Stimulated activated CD4-positive, alpha-beta T cell treated with anti-CD3 and anti-CD28 coated beads, Interleukin-12 subunit alpha, Interleukin-12 subunit beta, amount 100 ng/mL, for 24 hours (primary cell): ENCODE measurements around the gene SMIM33.
A peak's percentile ranks its signal among the peaks of the same experiment; 100 is the strongest.
"Not testable (repeated sequence)": the region's sequence is repeated elsewhere in the genome, so short reads cannot be mapped to it uniquely, and the experiment has no call there.

Source experiments
- DNase-seq, 2 experiments: peaks; one replicate each; pipeline ENCODE4 v3.0.0-alpha.2; 2020; ENCODE audit warnings: low read depth in 2 of 2

SMIM33 gene

GRCh38 chr5:139457241-139457640 lies 13.6 kb upstream of the SMIM33 start:
- DNase-seq = no peak

GRCh38 chr5:139457653-139458306 lies 13.0 kb upstream of the SMIM33 start:
- DNase-seq = no peak

GRCh38 chr5:139458580-139459407 lies 12.0 kb upstream of the SMIM33 start:
- DNase-seq = peak; percentile 56 to 72

GRCh38 chr5:139459451-139459934 lies 11.3 kb upstream of the SMIM33 start:
- DNase-seq = no peak

GRCh38 chr5:139460455-139460854 lies 10.3 kb upstream of the SMIM33 start:
- DNase-seq = no peak

- no peak for DNase-seq
Observed at GRCh38 chr5:139461176-139461575, 9.6 kb upstream of the SMIM33 start.

GRCh38 chr5:139461698-139462097 lies 9.1 kb upstream of the SMIM33 start:
- DNase-seq = no peak

- DNase-seq = no peak
Observed at GRCh38 chr5:139462586-139463276, 8.1 kb upstream of the SMIM33 start, which contains the start of gene ECSCR. Gene ECSCR (minus strand): TSS chr5:139462743. CDS start chr5:139462670, 73 bp downstream.

GRCh38 chr5:139468421-139468931 lies 2.3 kb upstream of the SMIM33 start:
- no peak for DNase-seq

GRCh38 chr5:139472386-139473030 lies 1.7 kb downstream of the SMIM33 start:
- no peak for DNase-seq

- DNase-seq = no peak
Observed at GRCh38 chr5:139473105-139473504, 2.3 kb downstream of the SMIM33 start.

- DNase-seq = no peak
Observed at GRCh38 chr5:139473565-139473964, 2.8 kb downstream of the SMIM33 start.

GRCh38 chr5:139474890-139475791 lies 4.3 kb downstream of the SMIM33 start:
- DNase-seq = no peak

- no peak for DNase-seq
Observed at GRCh38 chr5:139475865-139476617, 5.2 kb downstream of the SMIM33 start.

- DNase-seq = not testable (repeated sequence)
Observed at GRCh38 chr5:139478657-139479423, 8.0 kb downstream of the SMIM33 start.

GRCh38 chr5:139479729-139480128 lies 8.9 kb downstream of the SMIM33 start:
- not testable (repeated sequence) for DNase-seq

- DNase-seq = no peak
Observed at GRCh38 chr5:139481122-139481533, 10.3 kb downstream of the SMIM33 start.

- DNase-seq = no peak
Observed at GRCh38 chr5:139481580-139482049, 10.8 kb downstream of the SMIM33 start.
